Superior temporal gyrus (tissue), 1 donor: ENCODE measurements around the gene F2R.
"Not testable (repeated sequence)": the region's sequence is repeated elsewhere in the genome, so short reads cannot be mapped to it uniquely, and the experiment has no call there.

Experiments
- DNase-seq: peaks from one replicate; pipeline ENCODE4 v3.0.0-alpha.2; 2016; ENCODE audit errors: extremely low spot score

Gene F2R

DNA sequence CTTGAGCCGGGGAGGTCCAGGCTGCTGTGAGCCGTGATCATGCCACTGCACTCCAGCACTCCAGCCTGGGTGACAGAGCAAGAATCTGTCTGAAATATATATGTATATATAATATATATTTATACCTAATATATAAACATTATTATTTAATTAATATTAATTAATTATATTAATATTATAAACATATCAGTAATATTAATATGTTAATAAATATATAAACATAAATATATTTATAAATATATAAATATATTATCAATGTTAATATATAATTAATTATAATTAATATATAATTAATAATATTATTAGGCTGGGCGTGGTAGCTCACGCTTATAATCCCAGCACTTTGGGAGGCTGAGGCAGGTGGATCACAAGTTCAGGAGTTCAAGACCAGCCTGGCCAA, 41.1 kb downstream of the F2R start:
- DNase-seq: no peak

GRCh38 chr5:76761118-76761517, 45.2 kb downstream of the F2R start:
- DNase-seq: not testable (repeated sequence)

- DNase-seq: no peak
These were observed 46.6 kb downstream of the F2R start for GRCh38 chr5:76762484-76762883.

- no peak for DNase-seq
These were observed 47.2 kb downstream of the F2R start for GRCh38 chr5:76763136-76763535.

- no peak for DNase-seq
These were observed 48.4 kb downstream of the F2R start for GRCh38 chr5:76764374-76764773.

DNA sequence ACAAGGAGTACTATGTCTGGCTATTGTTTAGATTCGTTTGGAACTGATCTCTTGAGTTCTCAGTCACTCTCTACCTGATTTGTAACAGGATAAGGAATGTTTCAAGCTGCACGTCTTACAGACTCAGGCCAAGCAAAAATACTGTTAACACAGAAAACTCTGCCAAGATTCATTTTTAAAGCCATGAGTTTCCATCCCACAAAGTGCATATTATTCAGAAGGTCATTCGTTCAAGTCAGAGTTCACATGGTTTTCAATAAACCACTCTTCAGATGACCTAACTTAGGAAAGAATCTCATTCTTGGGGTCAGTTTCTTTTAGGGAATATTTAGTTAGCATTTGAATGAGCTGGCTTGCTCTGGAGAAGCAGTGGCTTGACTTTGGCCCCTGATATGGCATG, 49.3 kb downstream of the F2R start:
- DNase-seq: no peak

DNA sequence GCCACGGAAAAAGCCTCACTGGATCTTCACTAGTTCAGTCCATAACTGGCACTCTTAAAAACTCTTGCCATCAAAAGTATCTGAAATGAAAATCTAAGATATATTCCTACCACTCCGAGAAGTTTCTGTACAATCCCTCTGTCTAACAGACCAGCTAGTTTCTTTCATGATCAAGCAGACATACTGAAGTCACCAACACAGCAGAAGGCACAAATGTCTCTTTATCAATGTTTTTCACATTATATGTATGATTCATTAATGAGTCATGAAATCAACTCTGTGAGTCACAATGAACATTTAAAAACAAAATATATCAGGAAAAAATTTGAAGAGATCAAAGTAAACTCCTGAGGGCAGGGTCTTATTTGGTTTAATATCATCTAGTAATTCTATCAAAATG, 50.8 kb downstream of the F2R start:
- DNase-seq: no peak

GRCh38 chr5:76771041-76771440, 55.1 kb downstream of the F2R start:
- not testable (repeated sequence) for DNase-seq

DNA sequence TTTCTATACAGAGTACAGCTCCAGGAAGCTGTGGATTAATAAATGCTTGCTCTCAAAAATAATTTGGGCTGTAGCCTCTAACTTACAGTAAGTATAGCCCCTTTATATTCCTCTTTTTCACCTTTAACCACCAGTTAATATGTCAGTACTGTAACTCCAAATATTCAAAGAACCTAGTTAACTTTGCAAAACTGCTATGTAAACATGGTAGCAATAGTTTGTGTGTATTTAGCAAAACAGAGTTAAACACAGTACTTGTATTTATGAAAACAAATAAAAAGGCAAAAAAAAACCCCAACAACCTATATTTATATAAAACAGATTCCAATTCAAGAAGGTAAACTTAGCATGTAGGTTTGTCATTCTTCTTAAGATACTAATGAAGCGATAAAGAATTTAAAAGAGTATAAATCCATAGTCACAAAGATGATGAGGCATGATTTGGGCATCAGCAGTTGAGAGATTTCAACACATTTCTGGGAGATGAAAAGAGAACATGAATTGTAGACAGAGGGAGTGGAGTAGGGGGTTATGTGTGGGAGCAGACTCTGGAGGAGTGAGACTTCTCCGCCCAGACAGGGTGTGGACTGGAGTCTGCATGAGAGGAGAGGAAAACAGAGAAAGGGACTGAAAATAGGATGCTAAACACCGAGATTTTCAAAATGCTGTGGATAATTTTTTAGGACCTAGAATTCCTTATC, 55.9 kb downstream of the F2R start:
- DNase-seq: no peak

DNA sequence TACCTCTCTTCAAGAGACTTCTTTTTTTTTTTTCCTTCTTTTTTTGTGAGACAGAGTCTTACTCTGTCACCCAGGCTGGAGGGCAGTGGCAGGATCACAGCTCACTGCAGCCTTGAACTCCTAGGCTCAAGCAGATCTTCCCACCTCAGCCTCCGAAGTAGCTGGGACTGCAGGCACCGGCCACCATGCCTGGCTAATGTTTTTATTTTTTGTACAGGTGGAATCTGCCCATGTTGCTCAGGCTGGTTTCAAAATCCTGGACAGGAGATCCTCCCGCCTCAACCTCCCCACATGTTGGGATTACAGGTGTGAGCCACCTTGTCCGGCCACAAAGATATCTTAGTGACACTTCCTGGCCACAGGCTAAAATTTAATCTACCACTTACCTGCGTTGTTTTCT, 60.0 kb downstream of the F2R start:
- no peak for DNase-seq

GRCh38 chr5:76776391-76776790, 60.5 kb downstream of the F2R start:
- no peak for DNase-seq

- DNase-seq: not testable (repeated sequence)
These were observed 64.7 kb downstream of the F2R start for GRCh38 chr5:76780616-76781015.

- DNase-seq: no peak
These were observed 65.8 kb downstream of the F2R start for GRCh38 chr5:76781775-76782174.

DNA sequence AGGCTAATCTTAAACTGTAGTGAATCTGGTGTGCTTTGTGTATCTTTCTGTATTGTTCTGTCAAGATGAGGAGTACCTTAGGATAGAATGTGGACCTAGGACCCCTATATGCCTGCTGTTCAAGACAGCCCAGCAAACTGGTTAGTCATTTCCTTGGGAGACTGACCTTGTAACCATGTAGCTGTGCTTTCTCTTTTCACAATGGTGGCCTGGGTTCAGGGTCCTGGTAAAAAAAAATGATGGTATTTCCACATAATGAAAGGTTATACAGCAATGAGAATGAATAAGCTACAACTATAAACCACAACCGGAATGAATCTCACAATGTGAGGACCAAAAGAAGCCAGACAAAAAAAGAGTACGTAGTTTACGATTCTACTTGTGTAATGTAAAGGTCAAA, 66.5 kb downstream of the F2R start:
- DNase-seq: no peak
